HepG2 (cell line): ENCODE data around the gene EFS. TPM values are rescaled to one million over a fixed set of nuclear protein-coding genes. Genes with fewer than 3 reads are reported as not detected.

Source experiments
- ARID2 ChIP-seq: sonication (generic); formaldehyde crosslinking; IDR thresholded peaks from 2 replicates; pipeline ENCODE4 v1.8.1; 2022; ENCODE audit warnings: mild to moderate bottlenecking, missing genetic modification reagents, borderline replicate concordance
- ETS1 ChIP-seq: sonication (generic); formaldehyde crosslinking; IDR thresholded peaks from 2 replicates; pipeline ENCODE4 v1.4.0; 2020; ENCODE audit warnings: missing genetic modification reagents
- FOXA1 ChIP-seq, 2 experiments: fragments of 450-650 bp in 1 of 2; sonication (generic) in 1 of 2; formaldehyde crosslinking in 1 of 2; IDR thresholded peaks; 2 replicates each; pipeline versions ENCODE4 v1.4.0 to v1.6.1; 2016 to 2020; ENCODE audit warnings: missing genetic modification reagents in 1 of 2
- FOXP4 ChIP-seq: sonication (generic); formaldehyde crosslinking; IDR thresholded peaks from 2 replicates; pipeline ENCODE4 v1.4.0; 2020; ENCODE audit warnings: missing genetic modification reagents
- HNF4A ChIP-seq: sonication (generic); formaldehyde crosslinking; IDR thresholded peaks from 2 replicates; pipeline ENCODE4 v1.4.0; 2020; ENCODE audit warnings: missing genetic modification reagents
- IRX3 ChIP-seq: sonication (generic); formaldehyde crosslinking; IDR thresholded peaks from 2 replicates; pipeline ENCODE4 v1.8.1; 2023; ENCODE audit warnings: mild to moderate bottlenecking, low read depth, missing genetic modification reagents, borderline replicate concordance
- KAT8 ChIP-seq: IDR thresholded peaks from 2 replicates; pipeline ENCODE4 v1.6.1; 2016; ENCODE audit warnings: missing genetic modification reagents, missing compliant biosample characterization
- KDM5A ChIP-seq: fragments of 200-600 bp; sonication (generic); IDR thresholded peaks from 2 replicates; pipeline ENCODE4 v1.7.0; 2018; ENCODE audit warnings: antibody characterized with exemption, mild to moderate bottlenecking, low read length, borderline replicate concordance
- MEIS2 ChIP-seq: sonication (generic); formaldehyde crosslinking; IDR thresholded peaks from 2 replicates; pipeline ENCODE4 v1.9.0; 2021; ENCODE audit warnings: mild to moderate bottlenecking, missing genetic modification reagents
- NFATC3 ChIP-seq: sonication (generic); formaldehyde crosslinking; IDR thresholded peaks from 2 replicates; pipeline ENCODE4 v1.5.1; 2020; ENCODE audit warnings: mild to moderate bottlenecking, missing genetic modification reagents
- NFIB ChIP-seq: sonication (generic); formaldehyde crosslinking; IDR thresholded peaks from 2 replicates; pipeline ENCODE4 v1.9.0; 2021; ENCODE audit warnings: missing genetic modification reagents, mild to moderate bottlenecking, borderline replicate concordance
- NRL ChIP-seq: sonication (generic); formaldehyde crosslinking; IDR thresholded peaks from 2 replicates; pipeline ENCODE4 v1.5.0; 2020; ENCODE audit warnings: missing genetic modification reagents, mild to moderate bottlenecking, moderate library complexity, borderline replicate concordance
- PHB2 ChIP-seq: fragments of 450-650 bp; IDR thresholded peaks from 2 replicates; pipeline ENCODE4 v1.6.1; 2018; ENCODE audit not compliant: partially characterized antibody
- PLRG1 ChIP-seq: fragments of 450-650 bp; conservative IDR thresholded peaks from 2 replicates; pipeline ENCODE4 v1.6.1; 2016
- RFXANK ChIP-seq: IDR thresholded peaks from 2 replicates; pipeline ENCODE4 v1.6.1; 2016
- SALL1 ChIP-seq: sonication (generic); formaldehyde crosslinking; IDR thresholded peaks from 2 replicates; pipeline ENCODE4 v1.8.0; 2022; ENCODE audit warnings: mild to moderate bottlenecking, missing genetic modification reagents
- SRSF4 ChIP-seq: fragments of 200-400 bp; formaldehyde crosslinking; IDR thresholded peaks from one replicate; pipeline ENCODE4 v1.6.1; 2018; ENCODE audit warnings: mild to moderate bottlenecking, low read depth, low read length, moderate library complexity; ENCODE audit not compliant: poor library complexity, severe bottlenecking
- YEATS4 ChIP-seq: sonication (generic); formaldehyde crosslinking; IDR thresholded peaks from 2 replicates; pipeline ENCODE4 v1.4.0; 2020; ENCODE audit warnings: missing genetic modification reagents, borderline replicate concordance
- ZBTB26 ChIP-seq: IDR thresholded peaks from 2 replicates; pipeline ENCODE4 v1.6.1; 2016; ENCODE audit warnings: missing compliant biosample characterization, missing genetic modification reagents, borderline replicate concordance
- ZNF121 ChIP-seq: sonication (generic); formaldehyde crosslinking; IDR thresholded peaks from 2 replicates; pipeline ENCODE4 v1.5.0; 2020; ENCODE audit warnings: mild to moderate bottlenecking, missing genetic modification reagents
- ZNF20 ChIP-seq: sonication (generic); formaldehyde crosslinking; IDR thresholded peaks from 2 replicates; pipeline ENCODE4 v1.4.0; 2020; ENCODE audit warnings: mild to moderate bottlenecking, moderate library complexity, missing genetic modification reagents
- ZNF326 ChIP-seq: sonication (generic); formaldehyde crosslinking; IDR thresholded peaks from 2 replicates; pipeline ENCODE4 v1.4.0; 2020; ENCODE audit warnings: missing genetic modification reagents, borderline replicate concordance
- ZNF33A ChIP-seq: sonication (generic); formaldehyde crosslinking; IDR thresholded peaks from 2 replicates; pipeline ENCODE4 v1.5.1; 2020; ENCODE audit warnings: missing genetic modification reagents, mild to moderate bottlenecking, moderate library complexity, borderline replicate concordance
- ZNF556 ChIP-seq: sonication (generic); formaldehyde crosslinking; IDR thresholded peaks from 2 replicates; pipeline ENCODE4 v1.4.0; 2020; ENCODE audit warnings: mild to moderate bottlenecking, missing genetic modification reagents, borderline replicate concordance
- ZNF605 ChIP-seq: sonication (generic); formaldehyde crosslinking; IDR thresholded peaks from 2 replicates; pipeline ENCODE4 v1.8.0; 2022; ENCODE audit warnings: mild to moderate bottlenecking, missing genetic modification reagents
- ZNF615 ChIP-seq: sonication (generic); formaldehyde crosslinking; IDR thresholded peaks from 2 replicates; pipeline ENCODE4 v1.5.0; 2020; ENCODE audit warnings: mild to moderate bottlenecking, missing genetic modification reagents, borderline replicate concordance
- ZNF761 ChIP-seq: sonication (generic); formaldehyde crosslinking; conservative IDR thresholded peaks from 2 replicates; pipeline ENCODE4 v1.4.0; 2020; ENCODE audit warnings: mild to moderate bottlenecking, missing genetic modification reagents
- polyA plus RNA-seq, 8 experiments: library from polyadenylated mRNA; depleted of rRNA in 3 of 8; stranded (reverse) in 7 of 8; unstranded in 1 of 8; fragments of >200 nt; fragmentation: Illumina TruSeq in 4 of 8; extraction: Trizol in 4 of 8; gene quantifications; 2 replicates each; pipeline versions ENCODE4 v1.2.1 to v1.2.3, GENCODE V29; 2011 to 2016; ENCODE audit warnings: low read depth in 4 of 8, missing spikeins in 1 of 8, mixed read lengths in 1 of 8; ENCODE audit not compliant: insufficient read depth in 1 of 8
- total RNA-seq, 5 experiments: library from RNA; depleted of rRNA; stranded (reverse); fragments of >200 nt; fragmentation: Illumina TruSeq; extraction: Trizol; gene quantifications; 2 replicates each; pipeline ENCODE4 v1.2.3, GENCODE V29; 2016; ENCODE audit warnings: low read depth in 1 of 5

Gene EFS
- total and polyA plus RNA-seq, 2 of the 13 experiments (the other 11 are each of a cell fraction or from before 2014, with no cell fraction given) = not detected

- no peak for TF ChIP-seq ZNF121 (CRISPR knock-in tag)
- TF ChIP-seq HNF4A (CRISPR knock-in tag) = 0 out of 2 replicates have a peak, but pooled peaks have one; percentile 3
- no peak for TF ChIP-seq ZNF615
- TF ChIP-seq ZNF556 (CRISPR knock-in tag) = peak; percentile 98
- TF ChIP-seq FOXA1 (IDR thresholded peaks at IDR 0.05) = no peak
- TF ChIP-seq FOXA1 (CRISPR knock-in tag; IDR thresholded peaks at IDR 0.05) = peak; percentile 40; the same call in 1 of the 2 replicates
- TF ChIP-seq IRX3 (CRISPR knock-in tag) = peak; percentile 91
- peak; percentile 88 for TF ChIP-seq ARID2 (CRISPR knock-in tag)
- no peak; the same call in 1 of the 2 replicates for TF ChIP-seq ETS1 (CRISPR knock-in tag)
- peak; percentile 82 for TF ChIP-seq YEATS4 (CRISPR knock-in tag)
- no peak for TF ChIP-seq ZNF326 (CRISPR knock-in tag)
- peak; percentile 57; the same call in 1 of the 2 replicates for TF ChIP-seq MEIS2
- peak; percentile 96 for TF ChIP-seq SALL1 (CRISPR knock-in tag)
- TF ChIP-seq ZNF20 (CRISPR knock-in tag) = no peak
- peak; percentile 99 for TF ChIP-seq KDM5A
- TF ChIP-seq NFIB (CRISPR knock-in tag) = no peak
- TF ChIP-seq KAT8 (CRISPR knock-in tag) = peak; percentile 99
- TF ChIP-seq PLRG1 = no peak
- TF ChIP-seq ZNF605 (CRISPR knock-in tag) = peak; percentile 99
- TF ChIP-seq NRL = peak; percentile 95
- TF ChIP-seq PHB2 = no peak
- peak; percentile 98 for TF ChIP-seq NFATC3 (CRISPR knock-in tag)
- peak; percentile 31 for TF ChIP-seq SRSF4
- TF ChIP-seq RFXANK (CRISPR knock-in tag) = no peak; the same call in none of the 2 replicates
- TF ChIP-seq FOXP4 (CRISPR knock-in tag) = peak; percentile 84; the same call in 1 of the 2 replicates
- no peak for TF ChIP-seq ZNF33A (CRISPR knock-in tag)
- TF ChIP-seq ZNF761 (CRISPR knock-in tag) = no peak; the same call in 1 of the 2 replicates
- TF ChIP-seq ZBTB26 (CRISPR knock-in tag) = peak; percentile 79; the same call in 1 of the 2 replicates
Observed at GRCh38 chr14:23306412-23307145, 58.4 kb downstream of the EFS start, which contains the start of gene BCL2L2 (continued).
